Regular cardiac myocyte (primary cell): ENCODE results near the gene ZBTB25. TPM values are rescaled to one million over a fixed set of nuclear protein-coding genes. Genes with fewer than 3 reads are reported as not detected.

Experiments
- total RNA-seq: library from RNA; depleted of rRNA; stranded (reverse); fragments of >200 nt; gene quantifications from 2 replicates; pipeline ENCODE4 v1.2.3, GENCODE V29; 2014

The ZBTB25 gene, protein sequence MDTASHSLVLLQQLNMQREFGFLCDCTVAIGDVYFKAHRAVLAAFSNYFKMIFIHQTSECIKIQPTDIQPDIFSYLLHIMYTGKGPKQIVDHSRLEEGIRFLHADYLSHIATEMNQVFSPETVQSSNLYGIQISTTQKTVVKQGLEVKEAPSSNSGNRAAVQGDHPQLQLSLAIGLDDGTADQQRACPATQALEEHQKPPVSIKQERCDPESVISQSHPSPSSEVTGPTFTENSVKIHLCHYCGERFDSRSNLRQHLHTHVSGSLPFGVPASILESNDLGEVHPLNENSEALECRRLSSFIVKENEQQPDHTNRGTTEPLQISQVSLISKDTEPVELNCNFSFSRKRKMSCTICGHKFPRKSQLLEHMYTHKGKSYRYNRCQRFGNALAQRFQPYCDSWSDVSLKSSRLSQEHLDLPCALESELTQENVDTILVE
- total RNA-seq: 4.0 and 7.6 TPM in 2 replicates

GRCh38 chr14:64503434-64504309 is at the start of gene ZBTB25:
TSS of gene ZBTB25 (minus strand) at chr14:64503838. CDS start at chr14:64490533, 13,305 bp downstream.

DNA sequence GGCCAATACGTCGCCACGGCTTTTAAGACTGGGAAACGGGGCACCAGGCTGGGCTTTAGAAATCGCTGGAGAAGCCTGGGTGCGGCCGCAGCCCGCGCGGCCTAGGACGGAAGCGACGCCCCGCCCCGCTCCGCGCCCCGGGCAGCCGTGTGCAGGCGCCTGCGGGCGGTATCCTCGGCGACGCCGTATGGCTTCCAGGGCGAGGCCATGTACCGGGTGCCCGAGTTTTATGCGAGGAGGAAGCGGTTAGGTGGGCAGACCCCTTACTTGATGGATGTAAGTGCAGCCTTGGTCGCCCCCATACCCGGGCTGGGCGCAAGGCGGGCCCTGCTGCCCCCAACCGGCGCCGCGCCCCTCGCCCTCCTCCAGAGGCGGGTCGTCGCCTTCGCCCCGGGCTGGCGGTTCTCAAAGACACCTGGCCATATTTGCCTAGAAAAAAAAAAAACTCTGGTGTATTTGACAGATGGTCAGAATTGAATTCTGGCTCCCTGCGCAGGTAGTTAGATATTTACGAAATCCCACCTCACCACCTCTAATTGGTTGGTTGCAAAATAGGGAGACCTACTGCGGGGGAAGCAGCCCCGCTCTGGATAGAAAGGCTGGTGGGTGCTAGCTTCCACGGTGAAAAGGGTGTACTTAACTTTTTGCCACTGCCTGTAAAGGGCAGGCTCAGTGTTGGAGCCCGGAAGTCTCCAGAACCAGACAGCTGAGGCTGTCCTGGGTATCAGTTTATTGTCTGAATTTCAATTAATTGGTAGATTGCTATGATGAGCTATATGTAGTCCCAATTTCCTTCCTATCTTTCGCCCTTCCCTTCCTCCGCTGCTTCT is 46.4 kb upstream of the ZBTB25 start, which contains the start of gene PPP1R36:
TSS of gene PPP1R36 (plus strand) at position 171 of the 830 bp plus-strand sequence. CDS start at position 208, 37 bp downstream.

DNA sequence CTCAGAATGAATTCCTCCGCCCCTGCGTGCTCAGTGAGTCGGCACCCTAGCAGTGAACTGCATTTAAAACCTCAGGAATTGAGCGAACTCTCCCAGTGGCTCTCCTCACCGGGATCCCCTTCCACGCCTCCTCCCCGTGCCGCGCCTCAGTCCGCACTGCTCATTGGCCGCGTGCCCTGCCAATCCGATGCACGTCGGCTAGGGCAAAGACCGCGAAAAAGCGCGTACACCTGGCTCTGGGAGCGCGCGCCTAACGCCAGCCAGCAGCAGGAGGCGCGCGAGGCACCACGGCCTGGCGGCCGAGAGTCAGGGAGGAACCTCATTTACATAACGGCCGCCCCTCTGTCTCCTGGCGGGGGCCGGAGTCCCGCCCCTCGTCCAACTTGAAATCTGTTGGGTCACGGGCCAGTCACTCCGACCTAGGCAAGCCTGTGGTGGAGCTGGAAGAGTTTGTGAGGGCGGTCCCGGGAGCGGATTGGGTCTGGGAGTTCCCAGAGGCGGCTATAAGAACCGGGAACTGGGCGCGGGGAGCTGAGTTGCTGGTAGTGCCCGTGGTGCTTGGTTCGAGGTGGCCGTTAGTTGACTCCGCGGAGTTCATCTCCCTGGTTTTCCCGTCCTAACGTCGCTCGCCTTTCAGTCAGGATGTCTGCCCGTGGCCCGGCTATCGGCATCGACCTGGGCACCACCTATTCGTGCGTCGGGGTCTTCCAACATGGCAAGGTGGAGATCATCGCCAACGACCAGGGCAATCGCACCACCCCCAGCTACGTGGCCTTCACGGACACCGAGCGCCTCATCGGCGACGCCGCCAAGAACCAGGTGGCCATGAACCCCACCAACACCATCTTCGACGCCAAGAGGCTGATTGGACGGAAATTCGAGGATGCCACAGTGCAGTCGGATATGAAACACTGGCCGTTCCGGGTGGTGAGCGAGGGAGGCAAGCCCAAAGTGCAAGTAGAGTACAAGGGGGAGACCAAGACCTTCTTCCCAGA is 36.9 kb upstream of the ZBTB25 start, which contains the start of gene HSPA2:
TSS of gene HSPA2 (plus strand) at position 534 of the 995 bp plus-strand sequence. CDS start at position 643, 109 bp downstream.

GRCh38 chr14:64504310-64504896 is 765 bp upstream of the ZBTB25 start, which contains the start of gene ZBTB1:
TSS of gene ZBTB1 (plus strand) at chr14:64504770. CDS start at chr14:64521505, 16,735 bp downstream.

GRCh38 chr14:64465191-64465822 is 38.3 kb downstream of the ZBTB25 start, which contains the start of gene AKAP5:
TSS of gene AKAP5 (plus strand) at chr14:64465499. CDS start at chr14:64468395, 2,896 bp downstream.

Other genes starting within 250 kb of the ZBTB25 start
- gene ESR2, start 209.5 kb downstream of the ZBTB25 start, total RNA-seq: under 0.01 and 0.19 TPM in 2 replicates
- gene MTHFD1, start 115.5 kb downstream of the ZBTB25 start, total RNA-seq: 32.4 and 92.6 TPM in 2 replicates
- 0.56 and 0.58 TPM in 2 replicates for gene AKAP5, start 38.3 kb downstream of the ZBTB25 start, total RNA-seq
- gene ZBTB1, start 932 bp upstream of the ZBTB25 start, total RNA-seq: 40.8 and 60.9 TPM in 2 replicates
- gene HSPA2, start 36.9 kb upstream of the ZBTB25 start, total RNA-seq: 2.3 and 5.9 TPM in 2 replicates
- gene PPP1R36, start 46.1 kb upstream of the ZBTB25 start, total RNA-seq: 0.19 and 0.28 TPM in 2 replicates
- 3.5 and 5.4 TPM in 2 replicates for gene PLEKHG3, start 200.6 kb upstream of the ZBTB25 start, total RNA-seq